GM21528 (cell line): Measurements from ENCODE around the gene ZC2HC1C.
"Not testable (repeated sequence)": the region's sequence is repeated elsewhere in the genome, so short reads cannot be mapped to it uniquely, and the experiment has no call there.

Experiments
- ATAC-seq: cut with Tn5 transposase; IDR thresholded peaks from one replicate; pipeline ENCODE4 v1.9.1; 2021; ENCODE audit warnings: mild to moderate bottlenecking, moderate library complexity; ENCODE audit not compliant: unreplicated experiment, low FRiP score

ZC2HC1C gene

GRCh38 chr14:75053396-75054291 lies 15.8 kb upstream of the ZC2HC1C start:
- no peak for ATAC-seq

- no peak for ATAC-seq
Measured at GRCh38 chr14:75054421-75054820, 15.0 kb upstream of the ZC2HC1C start.

GRCh38 chr14:75059642-75060041 lies 9.8 kb upstream of the ZC2HC1C start:
- ATAC-seq = no peak

- ATAC-seq = no peak
Measured at GRCh38 chr14:75060420-75060819, 9.0 kb upstream of the ZC2HC1C start.

- peak; percentile 15 for ATAC-seq
Measured at GRCh38 chr14:75063013-75063412, 6.4 kb upstream of the ZC2HC1C start.

GRCh38 chr14:75063491-75064204 lies 5.8 kb upstream of the ZC2HC1C start, which contains the start of gene ACYP1:
TSS of gene ACYP1 (minus strand) at chr14:75064024. CDS start at chr14:75063553, 471 bp downstream.
- peak; percentile 94 for ATAC-seq

- peak; percentile 14 for ATAC-seq
Measured at GRCh38 chr14:75064205-75064567, 5.3 kb upstream of the ZC2HC1C start.

- ATAC-seq = no peak
Measured at GRCh38 chr14:75066691-75067090, 2.8 kb upstream of the ZC2HC1C start.

- ATAC-seq = no peak
Measured at GRCh38 chr14:75067212-75067611, 2.2 kb upstream of the ZC2HC1C start.

- ATAC-seq = not testable (repeated sequence)
Measured at GRCh38 chr14:75067765-75068164, 1.7 kb upstream of the ZC2HC1C start.

- ATAC-seq = peak; percentile 17
Measured at GRCh38 chr14:75068294-75069120, 934 bp upstream of the ZC2HC1C start.

GRCh38 chr14:75069811-75070145 lies 337 bp downstream of the ZC2HC1C start:
- no peak for ATAC-seq

GRCh38 chr14:75070383-75070782 lies 942 bp downstream of the ZC2HC1C start:
- no peak for ATAC-seq

GRCh38 chr14:75077794-75078193 lies 8.4 kb downstream of the ZC2HC1C start:
- ATAC-seq = no peak

- no peak for ATAC-seq
Measured at GRCh38 chr14:75079521-75079920, 10.1 kb downstream of the ZC2HC1C start.

- no peak for ATAC-seq
Measured at GRCh38 chr14:75081660-75082229, 12.3 kb downstream of the ZC2HC1C start.

- no peak for ATAC-seq
Measured at GRCh38 chr14:75083271-75083670, 13.8 kb downstream of the ZC2HC1C start.

GRCh38 chr14:75084513-75084912 lies 15.1 kb downstream of the ZC2HC1C start:
- no peak for ATAC-seq

GRCh38 chr14:75088153-75088552 lies 18.7 kb downstream of the ZC2HC1C start:
- ATAC-seq = no peak

GRCh38 chr14:75088566-75089373 lies 19.3 kb downstream of the ZC2HC1C start:
- no peak for ATAC-seq
